ENCODE measurements around the gene SLC43A2.

SLC43A2 gene

GRCh38 chr17:1647802-1648171 is 19.2 kb upstream of the SLC43A2 start:
- Mint-ChIP-seq H3K9me3 (no peaks in the 10 kb centered on the region), H3K36me3 (peaks cover 37% of the 10 kb centered on the region), H3K4me3 (peak overlapping the region; percentile 62), H3K27ac (no peak overlapping the region), H3K4me1 (peaks cover 41% of the 10 kb centered on the region)
- ATAC-seq (no peak), DNase-seq (ENCODE audit: low spot score in 2 of 2) (no peak)

- peak overlapping the region; percentile 60 for H3K27ac Mint-ChIP-seq
- H3K4me3 Mint-ChIP-seq = peak overlapping the region; percentile 82
- peaks cover 41% of the 10 kb centered on the region for H3K4me1 Mint-ChIP-seq
Observed at GRCh38 chr17:1646199-1646875, 17.7 kb upstream of the SLC43A2 start.

GRCh38 chr17:1645207-1646171 is 16.9 kb upstream of the SLC43A2 start, which contains the start of gene SCARF1:
Gene SCARF1 (minus strand): TSS chr17:1645732. CDS start chr17:1645697, 35 bp downstream.
- no peak for DNase-seq (ENCODE audit: low spot score in 2 of 2)
- peak within 1 kb of the TSS; percentile 82 for H3K4me3 Mint-ChIP-seq
- peaks cover 14% of the 10 kb centered on the region for H3K36me3 Mint-ChIP-seq
- peaks cover 41% of the 10 kb centered on the region for H3K4me1 Mint-ChIP-seq
- no peak for ATAC-seq
- no peaks in the 10 kb centered on the region for H3K9me3 Mint-ChIP-seq
- peak within 1 kb of the TSS; percentile 92 for H3K27ac Mint-ChIP-seq

More at GRCh38 chr17:1646199-1646875, 17.7 kb upstream of the SLC43A2 start:
- ATAC-seq = no peak
- H3K36me3 Mint-ChIP-seq = peaks cover 23% of the 10 kb centered on the region
- no peaks in the 10 kb centered on the region for H3K9me3 Mint-ChIP-seq
- no peak for DNase-seq (ENCODE audit: low spot score in 2 of 2)

- peak; percentile 52 for ATAC-seq
- Mint-ChIP-seq H3K4me3 (peak overlapping the region; percentile 82), H3K9me3 (no peaks in the 10 kb centered on the region), H3K36me3 (peaks cover 6% of the 10 kb centered on the region), H3K27ac (peak overlapping the region; percentile 92), H3K4me1 (peaks cover 37% of the 10 kb centered on the region)
- peak; percentile 30 to 71 for DNase-seq (ENCODE audit: low spot score in 2 of 2)
Observed at GRCh38 chr17:1644493-1645206, 16.0 kb upstream of the SLC43A2 start.

DNA sequence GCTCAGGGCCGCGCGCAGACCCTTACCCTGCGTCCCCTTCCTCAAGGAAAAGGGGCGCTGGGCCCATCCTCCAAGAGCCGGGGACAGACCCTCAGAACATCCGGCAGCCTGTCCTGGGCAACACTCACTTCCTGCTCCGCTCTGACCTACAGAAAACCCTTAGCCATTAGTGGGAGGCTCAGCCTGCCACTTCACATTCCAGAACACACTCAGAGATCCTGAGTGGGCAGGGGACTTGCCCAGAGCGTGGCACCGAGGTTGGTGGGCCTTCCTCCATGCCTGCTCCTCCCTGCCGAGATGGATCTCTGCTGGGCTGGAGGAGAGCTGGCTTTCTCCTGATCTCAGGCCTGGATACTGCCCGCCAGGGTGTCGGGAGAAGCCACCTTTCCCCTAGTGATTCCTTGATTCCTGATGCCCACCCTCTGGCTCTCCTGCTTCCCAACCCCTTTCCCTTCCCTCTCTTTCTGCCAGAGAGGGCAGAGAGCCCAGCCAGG is 15.4 kb upstream of the SLC43A2 start:
- no peaks in the 10 kb centered on the region for H3K9me3 Mint-ChIP-seq
- H3K4me1 Mint-ChIP-seq = peaks cover 37% of the 10 kb centered on the region
- H3K4me3 Mint-ChIP-seq = peak overlapping the region; percentile 82
- ATAC-seq = peak; percentile 6
- H3K36me3 Mint-ChIP-seq = peaks cover 6% of the 10 kb centered on the region
- DNase-seq (ENCODE audit: low spot score in 2 of 2) = no peak
- H3K27ac Mint-ChIP-seq = peak overlapping the region; percentile 92

- H3K27ac Mint-ChIP-seq = peak overlapping the region; percentile 92
- peaks cover 6% of the 10 kb centered on the region for H3K36me3 Mint-ChIP-seq
- H3K4me1 Mint-ChIP-seq = peaks cover 37% of the 10 kb centered on the region
- peak; percentile 38 to 74 for DNase-seq (ENCODE audit: low spot score in 2 of 2)
- peak; percentile 40 for ATAC-seq
- H3K4me3 Mint-ChIP-seq = peak overlapping the region; percentile 82
- no peaks in the 10 kb centered on the region for H3K9me3 Mint-ChIP-seq
Observed at GRCh38 chr17:1643293-1643998, 14.8 kb upstream of the SLC43A2 start.

DNA sequence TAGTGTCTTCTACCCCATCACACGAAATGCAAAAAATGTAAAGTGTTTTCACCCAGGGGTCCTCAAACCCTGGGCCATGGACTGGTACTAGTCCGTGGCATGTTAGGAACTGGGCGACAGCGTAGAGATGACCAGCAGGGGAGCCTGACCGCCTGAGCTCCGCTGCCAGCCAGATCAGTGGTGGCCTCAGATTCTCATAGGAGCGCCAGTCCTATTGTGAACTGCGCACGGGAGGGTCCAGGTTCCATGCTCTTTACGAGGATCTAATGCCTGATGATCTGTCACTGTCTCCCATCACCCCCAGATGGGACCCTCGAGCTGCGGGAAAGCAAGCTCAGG is 12.4 kb upstream of the SLC43A2 start:
- DNase-seq (ENCODE audit: low spot score in 2 of 2) = no peak
- Mint-ChIP-seq H3K4me1 (peaks cover 23% of the 10 kb centered on the region), H3K27ac (no peak overlapping the region), H3K4me3 (no peak overlapping the region), H3K36me3 (peaks cover 6% of the 10 kb centered on the region), H3K9me3 (no peaks in the 10 kb centered on the region)
- no peak for ATAC-seq

DNA sequence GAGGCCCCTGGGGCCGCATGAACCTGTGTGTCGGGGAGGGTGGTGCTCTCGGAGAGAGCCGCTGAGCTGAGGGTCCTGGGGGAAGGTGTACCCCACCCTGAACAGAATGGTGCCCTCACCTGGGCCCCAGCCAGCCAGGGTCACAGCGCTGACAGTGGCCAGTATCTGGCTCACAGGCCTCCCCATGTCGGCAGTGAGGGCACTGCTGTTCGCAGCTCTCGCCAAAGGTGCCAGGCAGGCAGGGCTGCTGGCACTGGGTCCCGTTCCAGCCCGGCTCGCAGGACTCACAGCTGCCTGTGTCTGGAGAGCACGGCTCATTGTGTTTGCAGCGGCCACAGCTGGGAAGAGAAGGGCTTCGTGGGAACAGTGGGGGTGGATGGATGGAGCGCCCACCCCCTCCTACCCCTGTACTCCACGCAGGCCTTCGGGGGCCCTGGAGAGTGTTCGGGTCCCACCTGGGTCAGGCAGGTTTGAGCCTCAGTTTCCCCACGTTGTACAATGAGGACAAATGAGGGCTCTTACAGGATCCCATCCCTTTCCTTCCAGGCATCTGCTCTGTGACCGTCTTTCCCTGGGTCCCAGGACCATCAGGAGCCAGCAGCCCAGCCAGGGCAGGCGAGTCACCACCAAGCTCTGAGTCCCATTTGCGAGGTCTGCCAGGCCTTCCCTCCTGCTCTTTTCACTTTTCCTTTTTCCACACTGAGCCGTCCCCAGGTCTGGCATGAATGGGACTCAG is 11.9 kb upstream of the SLC43A2 start:
- ATAC-seq (no peak), DNase-seq (ENCODE audit: low spot score in 2 of 2) (no peak)
- Mint-ChIP-seq H3K4me3 (no peak overlapping the region), H3K36me3 (peaks cover 6% of the 10 kb centered on the region), H3K9me3 (no peaks in the 10 kb centered on the region), H3K4me1 (peaks cover 17% of the 10 kb centered on the region), H3K27ac (no peak overlapping the region)

GRCh38 chr17:1639549-1640180 is 11.0 kb upstream of the SLC43A2 start:
- H3K36me3 Mint-ChIP-seq = peaks cover 6% of the 10 kb centered on the region
- ATAC-seq = no peak
- no peak for DNase-seq (ENCODE audit: low spot score in 2 of 2)
- no peak overlapping the region for H3K4me3 Mint-ChIP-seq
- H3K4me1 Mint-ChIP-seq = peaks cover 9% of the 10 kb centered on the region
- H3K9me3 Mint-ChIP-seq = no peaks in the 10 kb centered on the region
- H3K27ac Mint-ChIP-seq = peak overlapping the region; percentile 58

- Mint-ChIP-seq H3K36me3 (no peaks in the 10 kb centered on the region), H3K9me3 (no peaks in the 10 kb centered on the region), H3K4me1 (peaks cover under 1% of the 10 kb centered on the region), H3K27ac (peak overlapping the region; percentile 58), H3K4me3 (no peak overlapping the region)
- ATAC-seq (no peak), DNase-seq (ENCODE audit: low spot score in 2 of 2) (no peak)
Observed at GRCh38 chr17:1638624-1639300, 10.1 kb upstream of the SLC43A2 start.

DNA sequence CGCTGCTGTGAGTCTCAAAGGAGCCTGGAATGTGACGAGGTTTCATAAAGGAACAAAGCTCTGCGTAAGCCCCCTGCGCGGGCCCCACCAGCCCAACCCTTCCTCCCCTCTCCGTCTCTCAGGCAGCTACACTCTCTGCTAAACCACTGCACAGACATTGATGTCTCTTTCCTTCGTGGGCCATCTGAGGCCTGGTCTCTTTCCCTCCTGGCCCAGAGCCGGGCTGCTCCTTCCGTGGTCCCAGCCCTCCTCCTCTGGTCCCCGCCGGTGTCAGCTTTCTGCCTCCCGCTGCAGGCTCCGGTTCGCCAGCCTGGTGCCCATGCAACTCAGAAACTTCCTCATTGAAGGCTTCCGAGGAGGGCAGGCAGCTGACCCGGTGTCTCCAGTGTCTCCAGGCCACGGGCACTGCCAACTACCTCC is 9.5 kb upstream of the SLC43A2 start:
- H3K36me3 Mint-ChIP-seq = no peaks in the 10 kb centered on the region
- H3K4me1 Mint-ChIP-seq = no peaks in the 10 kb centered on the region
- H3K4me3 Mint-ChIP-seq = no peak overlapping the region
- H3K27ac Mint-ChIP-seq = no peak overlapping the region
- H3K9me3 Mint-ChIP-seq = no peaks in the 10 kb centered on the region
- no peak for DNase-seq (ENCODE audit: low spot score in 2 of 2)
- no peak for ATAC-seq

GRCh38 chr17:1636732-1637285 is 8.2 kb upstream of the SLC43A2 start:
- Mint-ChIP-seq H3K9me3 (no peaks in the 10 kb centered on the region), H3K4me1 (peaks cover under 1% of the 10 kb centered on the region), H3K27ac (no peak overlapping the region), H3K36me3 (no peaks in the 10 kb centered on the region), H3K4me3 (no peak overlapping the region)
- DNase-seq (ENCODE audit: low spot score in 2 of 2) (no peak), ATAC-seq (no peak)

All from stimulated activated effector memory CD8-positive, alpha-beta T cell treated with anti-CD3 and anti-CD28 coated beads, Interleukin-12 subunit alpha, Interleukin-12 subunit beta, amount 100 ng/mL, for 72 hours (primary cell).